COLO668 (cell line): ENCODE results near the gene FOXP1.
"Not testable (repeated sequence)": the region's sequence is repeated elsewhere in the genome, so short reads cannot be mapped to it uniquely, and the experiment has no call there.

ENCODE experiments used
- DNase-seq: peaks from one replicate; lab custom pipeline; 2025; ENCODE audit not compliant: unreplicated experiment; lab: John Stamatoyannopoulos, UW

FOXP1 gene

GRCh38 chr3:71002298-71002697 lies 581.2 kb downstream of the FOXP1 start:
- no peak for DNase-seq

- no peak for DNase-seq
These were observed 582.2 kb downstream of the FOXP1 start for GRCh38 chr3:71001303-71001830.

- no peak for DNase-seq
These were observed 583.0 kb downstream of the FOXP1 start for GRCh38 chr3:71000483-71000882.

GRCh38 chr3:70999730-71000129 lies 583.8 kb downstream of the FOXP1 start:
- DNase-seq, result no peak

GRCh38 chr3:70996082-70996481 lies 587.4 kb downstream of the FOXP1 start:
- DNase-seq, result no peak

DNA sequence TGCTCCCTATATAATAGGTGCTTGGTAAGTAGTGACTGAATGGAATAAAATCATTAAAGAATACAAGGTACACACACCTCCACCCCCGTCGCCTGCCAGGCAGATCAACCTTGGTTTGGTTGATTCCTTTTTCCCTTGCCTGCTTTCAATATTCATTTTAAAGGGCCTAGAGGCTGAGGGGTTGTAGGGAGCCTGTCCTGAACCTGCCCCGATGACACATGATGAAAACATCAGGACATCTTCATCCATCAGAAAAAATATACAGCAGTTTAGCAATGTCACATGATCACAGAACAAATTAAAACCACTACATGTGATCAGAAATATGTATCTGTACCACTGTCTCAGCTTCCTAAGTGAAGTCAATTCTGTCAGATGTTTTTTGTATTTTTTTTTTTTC lies 588.9 kb downstream of the FOXP1 start:
- no peak for DNase-seq

GRCh38 chr3:70992562-70993204 lies 590.8 kb downstream of the FOXP1 start:
- no peak for DNase-seq

- DNase-seq, result no peak
These were observed 591.4 kb downstream of the FOXP1 start for GRCh38 chr3:70992131-70992530.

DNA sequence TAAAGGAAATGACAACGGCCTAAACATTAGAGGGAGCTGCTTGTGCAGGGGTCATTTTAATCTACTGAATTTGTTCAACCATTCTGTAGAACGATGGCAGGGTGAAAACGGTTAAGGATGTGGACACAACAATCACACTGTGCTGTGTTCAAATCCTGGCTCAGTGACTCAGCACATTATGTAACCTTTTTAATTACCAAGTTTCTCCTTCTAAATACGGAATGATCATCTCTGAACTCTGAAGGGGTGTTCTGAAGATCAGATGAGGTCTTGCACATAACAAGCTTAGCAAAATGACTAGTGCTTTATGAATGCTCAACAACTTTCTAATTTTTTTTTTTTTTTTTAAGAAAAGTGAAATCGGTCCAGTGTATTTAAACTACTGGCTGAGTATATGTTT lies 592.8 kb downstream of the FOXP1 start:
- DNase-seq, result no peak

DNA sequence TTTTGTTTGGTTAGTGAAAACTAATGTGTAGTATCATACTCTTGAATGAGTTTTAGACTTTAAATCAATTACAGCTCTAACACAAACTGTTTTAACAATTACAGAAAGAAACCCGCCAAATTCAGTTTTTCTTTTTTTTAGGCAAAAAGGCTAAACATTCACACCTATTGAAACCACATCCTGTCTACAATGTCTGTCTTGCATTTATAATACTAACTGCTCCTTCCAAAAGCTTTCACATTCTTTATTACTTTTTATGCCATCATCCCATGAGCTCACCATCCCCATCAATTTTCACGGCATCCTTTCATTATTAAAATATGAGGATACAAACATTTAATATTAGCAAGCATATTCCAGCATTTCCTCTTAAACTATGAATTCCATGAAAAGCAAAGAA lies 593.3 kb downstream of the FOXP1 start:
- no peak for DNase-seq

DNA sequence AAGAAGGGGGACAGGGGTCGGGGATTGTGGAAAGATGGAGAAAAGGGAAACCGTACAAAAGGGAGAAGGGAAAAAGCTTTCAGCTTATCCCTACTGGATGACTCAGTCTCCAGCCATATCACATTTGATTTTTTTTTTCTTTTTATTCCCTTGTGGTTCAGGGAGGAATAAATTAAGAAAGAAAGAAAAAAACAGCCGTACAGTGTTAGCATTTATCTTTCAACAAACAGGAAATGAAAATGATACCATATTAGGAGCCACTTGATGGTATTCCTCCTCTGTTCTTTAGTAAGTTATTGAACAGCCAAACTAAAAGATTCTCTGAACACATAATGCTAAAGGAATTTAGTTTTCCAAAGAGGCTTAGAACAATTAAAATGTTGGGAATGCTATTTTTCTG lies 594.4 kb downstream of the FOXP1 start:
- no peak for DNase-seq

DNA sequence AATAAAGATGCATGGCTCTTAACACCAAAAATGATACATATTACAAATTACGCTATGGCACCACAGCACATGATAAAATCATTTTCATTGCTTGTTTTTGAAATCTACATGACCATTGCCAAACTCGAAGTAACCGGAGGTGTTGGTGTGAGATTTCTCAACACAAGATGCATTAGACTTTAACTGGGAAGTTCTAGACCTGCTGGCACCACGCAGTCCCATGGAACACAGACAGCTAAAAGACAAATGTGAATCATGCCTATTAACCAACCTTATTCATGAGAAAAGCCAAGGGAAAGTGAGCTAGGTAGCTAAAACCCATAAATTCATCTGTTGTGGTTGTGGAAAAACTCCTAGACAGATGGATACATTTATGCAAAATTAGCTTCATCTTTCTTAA lies 595.4 kb downstream of the FOXP1 start:
- DNase-seq, result no peak

DNA sequence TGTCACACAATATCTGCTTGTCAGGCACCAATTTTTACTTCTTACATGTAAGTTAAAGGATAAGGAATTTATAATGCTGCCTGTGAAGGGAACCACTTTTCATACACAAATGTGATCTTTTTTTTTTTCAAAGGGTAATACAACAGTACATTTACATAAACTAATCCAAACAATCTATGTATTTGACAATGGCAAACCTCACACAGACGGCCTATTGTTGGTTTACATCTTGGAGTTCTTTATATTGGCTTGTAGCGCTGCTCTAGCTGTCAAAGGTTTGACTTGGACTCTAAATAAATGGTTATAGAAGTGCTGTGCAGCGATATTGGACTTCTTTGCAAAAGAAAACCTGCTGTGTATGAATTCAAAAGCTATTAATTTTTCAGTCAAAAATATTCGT lies 598.0 kb downstream of the FOXP1 start:
- no peak for DNase-seq

GRCh38 chr3:70984776-70985482 lies 598.6 kb downstream of the FOXP1 start:
- no peak for DNase-seq

DNA sequence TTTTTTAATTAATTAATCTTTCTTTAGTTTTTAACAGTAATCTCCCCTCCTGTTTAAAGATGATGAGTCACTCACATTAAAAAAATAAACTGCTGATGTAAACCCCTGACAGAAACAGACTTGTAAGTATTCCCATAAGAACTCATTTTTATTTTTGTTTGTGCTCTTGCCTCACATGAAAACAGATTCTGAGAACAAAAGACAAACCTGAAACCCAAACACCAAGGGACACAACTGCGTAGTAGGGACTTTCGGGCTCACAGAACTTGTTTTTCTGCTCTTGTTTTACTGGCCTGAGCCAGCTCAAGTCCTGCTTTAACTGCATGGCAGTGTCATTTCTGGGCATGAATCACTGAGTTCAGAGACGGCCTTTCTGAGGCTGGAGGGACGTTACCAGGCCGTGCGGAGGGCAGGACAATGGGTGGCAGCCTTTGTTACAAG lies 600.8 kb downstream of the FOXP1 start:
- DNase-seq, result peak; percentile 1

- DNase-seq, result no peak
These were observed 601.2 kb downstream of the FOXP1 start for GRCh38 chr3:70982284-70982683.

DNA sequence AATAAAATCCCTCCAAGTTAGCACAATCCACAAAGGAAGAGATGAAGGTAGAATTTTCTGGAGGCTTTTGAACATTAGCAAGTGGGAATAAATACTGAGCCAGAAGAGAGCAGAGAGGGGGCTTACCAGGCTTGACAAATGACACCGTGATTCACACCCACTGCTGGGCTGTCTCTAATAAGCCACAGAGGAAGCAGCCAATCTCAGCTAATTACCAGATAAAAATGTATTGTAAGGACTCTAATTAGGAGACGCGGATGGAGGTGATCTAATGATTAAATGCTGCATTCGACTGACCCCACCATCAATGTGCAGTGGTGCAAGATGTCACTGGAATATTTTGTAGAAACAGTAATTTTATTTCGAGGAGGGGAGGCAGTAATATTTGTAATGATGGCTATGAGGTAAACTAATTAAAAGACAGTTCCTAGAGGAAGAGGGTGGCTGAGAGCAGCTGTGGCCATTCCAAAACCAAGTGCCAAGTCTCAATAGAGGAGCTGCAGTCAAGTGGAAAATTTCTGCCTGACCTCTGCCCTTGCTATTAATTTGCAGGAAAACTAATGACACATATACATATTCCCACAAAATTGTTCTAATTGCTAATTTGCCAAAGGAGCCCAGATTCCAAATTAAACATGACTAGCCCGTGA lies 602.2 kb downstream of the FOXP1 start:
- no peak for DNase-seq

GRCh38 chr3:70980646-70981170 lies 602.8 kb downstream of the FOXP1 start:
- no peak for DNase-seq

- DNase-seq, result no peak
These were observed 603.4 kb downstream of the FOXP1 start for GRCh38 chr3:70979983-70980645.

GRCh38 chr3:70977712-70978111 lies 605.8 kb downstream of the FOXP1 start:
- no peak for DNase-seq

DNA sequence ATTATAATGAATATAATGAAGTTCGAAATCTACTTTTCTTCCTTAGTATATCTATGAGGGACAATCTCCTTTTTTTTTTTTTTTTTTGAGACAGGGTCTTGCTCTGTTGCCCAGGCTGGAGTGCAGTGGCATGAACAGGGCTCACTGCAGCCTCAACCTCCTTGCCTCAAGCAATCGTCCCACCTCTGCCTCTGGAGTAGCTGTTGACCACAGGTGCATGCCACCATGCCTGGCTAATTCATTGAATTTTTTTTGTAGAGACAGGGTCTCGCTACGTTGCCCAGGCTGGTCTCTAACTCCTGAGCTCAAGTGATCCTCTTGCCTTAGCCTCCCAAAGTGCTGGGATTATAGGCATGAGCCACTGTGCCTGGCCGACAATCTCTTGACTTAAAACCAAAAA lies 607.5 kb downstream of the FOXP1 start:
- not testable (repeated sequence) for DNase-seq
